ENCODE results near the gene CAMK2D. TPM values are rescaled to one million over a fixed set of nuclear protein-coding genes. Genes with fewer than 3 reads are reported as not detected.
"Not testable (repeated sequence)": the region's sequence is repeated elsewhere in the genome, so short reads cannot be mapped to it uniquely, and the experiment has no call there.

Gene CAMK2D
- polyA plus RNA-seq, 3 donors, result 71.4 to 80.6 (median 79.8) TPM

- DNase-seq, result no peak
Measured at GRCh38 chr4:113691676-113692075, 69.9 kb downstream of the CAMK2D start.

GRCh38 chr4:113689394-113689793 is 72.1 kb downstream of the CAMK2D start:
- no peak for DNase-seq

GRCh38 chr4:113687067-113687718 is 74.3 kb downstream of the CAMK2D start:
- no peak for DNase-seq

- not testable (repeated sequence) for DNase-seq
Measured at GRCh38 chr4:113685157-113685556, 76.4 kb downstream of the CAMK2D start.

DNA sequence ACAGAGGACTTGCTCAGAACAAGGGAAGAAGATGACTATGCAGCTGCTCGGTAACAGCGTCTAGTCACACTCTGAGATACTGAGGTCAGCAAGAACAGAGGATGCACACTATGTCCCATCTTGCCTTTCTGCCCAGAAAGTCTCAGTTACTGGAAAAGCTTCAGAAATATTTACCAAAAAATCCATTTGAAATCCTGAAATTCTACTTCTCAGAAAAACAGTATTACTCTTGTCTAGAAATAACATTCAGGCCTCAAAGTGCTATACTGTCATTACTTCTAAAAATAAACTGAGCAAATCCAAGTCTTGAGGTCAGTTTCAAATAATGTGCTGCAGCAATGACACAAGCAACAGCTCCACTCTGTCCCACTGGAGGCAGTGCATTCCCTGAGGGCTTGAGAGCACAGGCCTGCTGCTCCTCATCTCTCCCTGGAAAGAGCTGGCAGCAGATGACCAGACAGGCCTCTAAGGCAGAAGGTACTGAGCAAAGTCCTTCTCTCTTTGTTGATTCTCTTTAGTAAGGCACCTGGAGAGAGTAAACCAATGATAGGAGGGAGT is 76.9 kb downstream of the CAMK2D start:
- DNase-seq, result no peak

DNA sequence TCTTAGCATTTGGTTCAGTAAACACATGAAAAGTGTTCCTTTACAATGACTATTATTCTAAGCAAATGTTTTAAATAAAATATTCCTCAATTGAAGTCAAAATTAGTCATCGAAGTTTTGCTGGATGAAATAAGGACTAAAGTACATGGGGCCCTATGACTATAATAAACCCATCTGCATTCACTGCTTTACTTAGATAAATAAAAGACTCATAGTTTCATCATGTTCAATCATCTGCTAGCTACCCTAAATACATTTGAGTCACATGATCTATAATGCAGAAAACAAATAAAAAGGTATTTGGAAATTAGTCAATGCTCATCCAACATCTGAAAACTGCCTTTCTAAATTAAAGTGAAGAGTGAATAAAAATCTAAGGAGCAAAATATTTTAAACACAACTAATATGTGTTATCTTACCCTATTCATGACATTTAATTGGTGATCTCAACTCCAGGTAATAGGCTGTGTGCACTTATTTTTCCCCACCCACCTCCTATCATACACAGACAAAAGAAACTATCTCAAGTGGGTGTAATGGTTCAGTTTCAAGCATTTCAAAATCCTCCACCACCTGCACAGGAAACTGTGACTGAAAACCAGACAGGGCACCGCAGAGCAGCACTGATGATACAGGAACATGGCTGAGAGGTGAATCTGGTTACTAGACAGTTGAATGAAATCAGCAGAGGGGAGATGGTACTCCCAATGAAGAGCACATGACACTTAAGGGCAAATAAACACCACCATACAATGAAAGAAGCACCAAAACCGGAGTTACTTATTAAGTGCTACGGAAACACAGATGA is 78.6 kb downstream of the CAMK2D start:
- no peak for DNase-seq

GRCh38 chr4:113678641-113679040 is 82.9 kb downstream of the CAMK2D start:
- DNase-seq, result no peak

- no peak for DNase-seq
Measured at GRCh38 chr4:113677325-113677724, 84.2 kb downstream of the CAMK2D start.

DNA sequence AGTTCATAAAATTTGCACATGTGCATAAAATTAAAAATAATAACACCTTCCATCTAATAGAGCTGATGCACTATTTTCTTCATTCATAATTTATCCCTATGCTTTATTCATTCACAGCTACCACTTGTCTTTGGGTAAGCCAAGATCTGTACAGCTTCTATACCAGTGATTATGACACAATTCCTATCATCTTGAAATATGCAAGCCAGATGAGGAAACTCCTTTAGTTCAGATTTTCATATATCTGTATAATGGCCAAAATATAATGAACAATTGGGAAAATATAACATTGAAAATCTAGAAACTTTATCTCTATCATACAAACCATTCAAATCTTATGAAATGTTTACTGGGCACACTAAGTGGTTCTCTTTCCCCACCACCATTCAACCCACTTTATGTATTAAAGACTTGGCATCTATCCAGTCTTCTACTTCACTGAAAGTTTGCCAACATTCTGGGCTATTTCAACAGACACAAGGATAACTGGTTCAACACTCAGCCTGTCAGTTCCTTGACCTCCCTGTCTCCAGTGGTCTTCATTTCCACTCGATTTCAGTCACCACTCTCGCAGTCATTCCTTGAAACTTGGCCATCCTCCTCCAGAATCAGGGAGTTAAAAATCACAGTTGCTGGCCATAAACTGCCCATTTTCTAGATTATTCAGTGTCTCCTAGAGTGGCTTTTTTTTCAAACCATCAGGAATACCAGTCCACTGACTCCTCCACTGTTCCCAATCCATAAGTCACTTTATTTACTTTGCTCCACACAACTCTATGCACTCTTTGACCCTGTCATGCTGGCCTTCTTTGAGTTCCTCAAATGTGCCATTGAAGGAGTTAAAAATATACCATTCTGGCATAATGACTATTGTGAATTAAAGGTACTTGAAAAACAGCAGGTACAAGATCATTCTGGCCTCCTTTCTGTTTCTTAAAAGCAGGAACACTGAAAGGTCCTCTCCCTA is 85.5 kb downstream of the CAMK2D start:
- DNase-seq, result no peak

DNA sequence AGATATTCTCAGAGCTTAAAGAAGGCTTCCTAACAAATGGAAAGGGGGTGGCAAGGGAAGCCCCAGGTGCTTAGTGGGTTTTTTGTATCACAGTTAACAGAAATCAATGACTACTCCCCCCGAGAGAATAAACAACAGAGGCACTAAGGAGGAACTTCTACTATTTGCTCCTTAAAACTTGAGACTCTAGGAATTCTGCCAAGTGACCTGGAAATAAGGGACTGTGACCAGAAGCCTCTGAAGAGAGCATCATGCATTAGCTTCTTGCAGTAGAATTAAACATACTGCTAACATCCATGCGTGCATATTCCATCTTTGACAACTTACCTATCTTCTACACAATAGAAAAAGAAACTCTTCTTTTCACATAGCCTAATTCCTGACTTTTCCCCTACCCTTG is 86.8 kb downstream of the CAMK2D start:
- no peak for DNase-seq

DNA sequence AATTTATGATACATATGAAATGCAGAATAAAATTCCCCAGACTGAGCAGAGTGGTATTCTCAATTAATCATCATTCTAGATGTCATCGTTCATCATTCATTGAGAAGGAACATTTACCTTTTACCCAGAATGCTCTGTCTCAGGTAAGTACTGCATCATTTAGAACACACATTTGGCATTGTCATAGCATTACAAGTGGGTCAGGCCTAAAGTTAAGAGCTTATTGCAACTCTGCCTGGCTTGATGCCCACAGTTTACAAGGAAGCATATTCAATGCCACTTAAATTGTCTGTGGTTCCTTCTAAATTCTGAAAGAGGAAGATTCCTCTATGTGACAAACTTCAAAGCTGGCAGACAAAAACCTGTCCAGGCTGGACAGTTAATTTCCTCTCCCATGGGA is 87.3 kb downstream of the CAMK2D start:
- DNase-seq, result no peak

DNA sequence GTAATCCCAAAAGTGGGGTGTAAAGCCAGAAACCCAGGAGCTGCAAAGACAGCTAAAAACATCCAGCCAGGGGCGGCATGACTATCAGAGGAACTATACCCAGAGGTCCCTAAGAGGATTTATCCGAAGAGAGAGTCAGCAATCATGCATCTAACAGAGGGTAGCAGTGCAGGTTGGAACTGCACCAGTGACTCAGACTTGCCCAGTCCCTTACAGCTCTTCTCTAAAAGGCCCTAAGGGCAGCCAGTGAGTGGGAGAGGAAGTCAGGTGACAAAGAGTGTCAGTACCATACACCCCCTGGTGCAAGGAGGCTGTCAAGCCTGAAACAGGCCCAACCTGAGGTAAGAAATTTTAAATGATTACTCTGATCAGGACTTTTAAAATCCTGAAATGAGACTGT is 88.1 kb downstream of the CAMK2D start:
- DNase-seq, result no peak

GRCh38 chr4:113666386-113667114 is 95.0 kb downstream of the CAMK2D start:
- DNase-seq, result no peak

DNA sequence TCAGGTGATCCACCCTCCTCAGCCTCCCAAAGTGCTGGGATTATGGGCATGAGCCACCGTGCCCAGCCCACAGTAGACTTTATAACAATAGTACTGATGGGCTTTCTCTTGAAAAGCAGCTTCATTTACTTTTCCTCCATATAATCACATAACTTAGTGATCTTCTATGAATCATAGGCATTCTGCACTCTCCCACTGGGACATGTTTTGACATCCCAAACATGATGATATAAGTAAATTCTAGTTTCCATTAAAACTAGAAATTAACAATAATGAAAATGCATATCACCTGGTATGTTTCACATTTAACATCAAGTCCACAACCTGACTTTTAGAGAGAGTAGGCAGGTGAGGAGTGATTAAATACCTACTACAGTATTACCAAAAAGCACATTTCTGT is 96.5 kb downstream of the CAMK2D start:
- DNase-seq, result no peak

GRCh38 chr4:113662581-113662980 is 99.0 kb downstream of the CAMK2D start:
- no peak for DNase-seq

GRCh38 chr4:113659127-113659526 is 102.4 kb downstream of the CAMK2D start:
- DNase-seq, result no peak

DNA sequence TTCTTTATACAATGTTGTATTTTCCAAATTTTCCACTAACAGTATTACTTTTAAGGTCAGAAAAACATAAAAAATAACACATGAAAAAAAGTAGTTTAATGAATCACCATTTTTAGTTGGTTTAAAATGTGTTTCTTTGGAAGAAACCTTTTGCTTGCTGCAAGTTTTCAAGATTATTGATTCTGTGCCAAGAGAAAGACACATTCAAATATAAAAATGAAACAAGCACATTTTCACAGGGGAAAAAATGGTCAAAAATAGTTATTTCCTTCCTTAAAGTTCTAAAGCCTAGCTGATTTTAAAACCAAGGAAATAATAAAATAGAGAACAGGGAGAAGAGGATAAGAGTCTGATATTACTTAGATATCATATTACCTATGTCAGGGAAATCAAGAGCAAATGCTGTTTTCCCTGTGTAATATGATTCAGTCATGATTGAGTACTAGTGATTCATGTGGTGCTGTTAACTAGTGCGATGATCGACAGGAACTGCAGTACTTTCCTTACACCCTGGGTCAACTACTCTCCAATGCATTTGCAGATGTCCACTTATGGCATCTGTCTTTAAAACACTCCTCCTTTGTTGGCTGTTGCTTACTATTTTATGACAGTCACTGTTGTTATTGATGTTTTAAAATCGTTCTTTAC is 103.8 kb downstream of the CAMK2D start:
- DNase-seq, result no peak

- DNase-seq, result no peak
Measured at GRCh38 chr4:113653871-113654270, 107.7 kb downstream of the CAMK2D start.

GRCh38 chr4:113646442-113646822 is 115.1 kb downstream of the CAMK2D start:
- no peak for DNase-seq

DNA sequence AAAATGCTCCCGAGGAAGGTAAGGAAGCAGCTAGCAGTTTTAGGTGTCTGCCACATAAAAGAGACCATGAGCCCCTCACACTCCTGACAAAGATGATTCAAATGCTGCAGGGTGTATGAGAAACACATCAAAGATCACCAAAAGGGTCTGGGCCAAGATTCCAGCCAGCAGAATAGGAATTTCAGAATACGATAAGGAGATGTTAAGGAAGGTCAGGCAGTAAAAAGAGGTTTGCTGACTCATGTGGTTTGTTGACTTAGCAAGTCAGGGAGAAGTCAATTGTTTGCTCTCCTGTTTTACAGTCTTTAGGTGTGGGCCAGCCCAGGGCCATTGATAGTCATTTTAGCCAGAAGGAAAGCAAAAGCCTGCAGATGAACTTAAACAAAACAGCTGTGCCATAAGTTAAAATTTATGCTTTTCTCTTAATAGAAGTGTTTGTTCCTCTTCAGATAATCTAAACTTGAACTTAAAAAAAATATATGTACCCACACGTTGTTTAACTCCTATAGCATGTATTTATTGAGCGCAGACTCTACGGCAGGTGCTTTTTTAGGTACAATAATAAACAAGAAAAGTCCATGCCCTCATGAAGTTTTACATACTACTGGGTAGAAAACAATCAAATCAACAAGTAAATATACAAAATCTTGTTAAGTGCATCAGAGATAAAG is 115.6 kb downstream of the CAMK2D start:
- no peak for DNase-seq
